ENCODE measurements around the gene VPS13D. TPM values are rescaled to one million over a fixed set of nuclear protein-coding genes. Genes with fewer than 3 reads are reported as not detected.

VPS13D gene
- total RNA-seq, 4 donors from 2014 or later = 88.1 to 105 (median 97.1) TPM

- DNase-seq (ENCODE audit: low spot score) (no peak), ATAC-seq (ENCODE audit: low FRiP score) (no peak)
- TF ChIP-seq CTCF (IDR thresholded peaks at IDR 0.05) = no peak
These were observed 277.8 kb downstream of the VPS13D start for GRCh38 chr1:12507631-12508030.

- ATAC-seq (ENCODE audit: low FRiP score) (no peak), DNase-seq (ENCODE audit: low spot score) (no peak)
- no peak for TF ChIP-seq CTCF (IDR thresholded peaks at IDR 0.05)
These were observed 279.0 kb downstream of the VPS13D start for GRCh38 chr1:12508849-12509248.

GRCh38 chr1:12511128-12511484, 281.3 kb downstream of the VPS13D start:
- no peak for ATAC-seq (ENCODE audit: low FRiP score)

GRCh38 chr1:12511516-12512468, 282.0 kb downstream of the VPS13D start:
- no peak for TF ChIP-seq CTCF (IDR thresholded peaks at IDR 0.05)
- no peak for DNase-seq (ENCODE audit: low spot score)
- ATAC-seq (ENCODE audit: low FRiP score) = no peak

More at GRCh38 chr1:12511128-12511484, 281.3 kb downstream of the VPS13D start:
- no peak for TF ChIP-seq CTCF (IDR thresholded peaks at IDR 0.05)
- no peak for DNase-seq (ENCODE audit: low spot score)

GRCh38 chr1:12513181-12513580, 283.4 kb downstream of the VPS13D start:
- ATAC-seq (ENCODE audit: low FRiP score) (no peak), DNase-seq (ENCODE audit: low spot score) (no peak)
- TF ChIP-seq CTCF (IDR thresholded peaks at IDR 0.05) = no peak

GRCh38 chr1:12514590-12514989, 284.8 kb downstream of the VPS13D start:
- no peak for TF ChIP-seq CTCF (IDR thresholded peaks at IDR 0.05)
- DNase-seq (ENCODE audit: low spot score) (no peak), ATAC-seq (ENCODE audit: low FRiP score) (no peak)

GRCh38 chr1:12515234-12515633, 285.4 kb downstream of the VPS13D start:
- ATAC-seq (ENCODE audit: low FRiP score) (no peak), DNase-seq (ENCODE audit: low spot score) (no peak)
- TF ChIP-seq CTCF (IDR thresholded peaks at IDR 0.05) = no peak

Data from omental fat pad (tissue), 4 donors.